ENCODE results near the gene ZNF414. TPM values are rescaled to one million over a fixed set of nuclear protein-coding genes. Genes with fewer than 3 reads are reported as not detected.

The ZNF414 gene
- total RNA-seq, 2 donors from 2014 or later: 6.5 to 10.6 TPM

DNA sequence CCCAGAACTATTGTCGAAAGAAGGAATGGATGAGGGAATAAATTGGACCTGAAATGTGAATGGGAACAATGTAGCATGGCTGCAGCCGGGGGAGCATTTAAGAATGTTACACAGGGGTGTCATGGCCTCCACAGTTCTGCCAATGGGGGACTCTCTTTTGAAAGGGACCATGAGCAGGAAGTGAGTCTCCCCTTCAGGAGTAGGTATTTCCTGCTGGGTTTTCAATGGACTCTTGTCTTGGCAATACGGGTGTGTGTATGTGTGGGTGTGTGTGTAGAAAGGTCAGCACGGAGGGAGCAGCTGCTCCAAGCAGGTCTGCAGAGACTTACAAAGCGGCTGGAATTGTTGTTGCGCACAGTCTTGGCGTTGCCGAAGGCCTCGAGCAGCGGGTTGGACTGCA, 38.8 kb upstream of the ZNF414 start:
- no peak overlapping the region for H3K27ac ChIP-seq

DNA sequence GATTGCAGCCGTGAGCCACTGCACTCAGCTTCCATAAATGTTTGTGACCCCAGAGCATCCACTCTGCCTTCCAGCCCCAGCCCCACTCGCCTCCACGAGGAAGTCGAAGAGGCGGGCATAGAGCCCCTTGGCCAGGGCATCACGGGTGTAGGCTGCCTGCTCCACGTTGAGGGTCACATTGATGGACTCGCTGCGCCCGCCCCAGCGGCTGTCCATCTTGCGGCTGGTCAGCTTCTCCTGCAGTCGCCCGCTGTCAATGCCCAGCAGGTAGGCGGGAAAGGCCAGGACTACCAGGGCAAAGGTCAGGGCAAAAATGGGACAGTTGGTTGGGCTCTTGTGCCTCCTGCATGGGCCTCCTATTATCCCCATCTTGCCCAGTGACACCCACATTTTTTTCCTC, 36.1 kb upstream of the ZNF414 start:
- Histone ChIP-seq H3K27ac (no peak overlapping the region), H3K4me3 (no peak overlapping the region), H3K4me1 (ENCODE audit: control insufficient read depth in 1 of 2, low read depth in 2 of 2) (no peaks in the 10 kb centered on the region), H3K9me3 (no peaks in the 10 kb centered on the region), H3K36me3 (no peaks in the 10 kb centered on the region), H3K27me3 (replicated peaks; ENCODE audit: insufficient read depth) (no peaks in the 10 kb centered on the region)
- DNase-seq (ENCODE audit: low spot score): no peak
- TF ChIP-seq, protein P1, sequence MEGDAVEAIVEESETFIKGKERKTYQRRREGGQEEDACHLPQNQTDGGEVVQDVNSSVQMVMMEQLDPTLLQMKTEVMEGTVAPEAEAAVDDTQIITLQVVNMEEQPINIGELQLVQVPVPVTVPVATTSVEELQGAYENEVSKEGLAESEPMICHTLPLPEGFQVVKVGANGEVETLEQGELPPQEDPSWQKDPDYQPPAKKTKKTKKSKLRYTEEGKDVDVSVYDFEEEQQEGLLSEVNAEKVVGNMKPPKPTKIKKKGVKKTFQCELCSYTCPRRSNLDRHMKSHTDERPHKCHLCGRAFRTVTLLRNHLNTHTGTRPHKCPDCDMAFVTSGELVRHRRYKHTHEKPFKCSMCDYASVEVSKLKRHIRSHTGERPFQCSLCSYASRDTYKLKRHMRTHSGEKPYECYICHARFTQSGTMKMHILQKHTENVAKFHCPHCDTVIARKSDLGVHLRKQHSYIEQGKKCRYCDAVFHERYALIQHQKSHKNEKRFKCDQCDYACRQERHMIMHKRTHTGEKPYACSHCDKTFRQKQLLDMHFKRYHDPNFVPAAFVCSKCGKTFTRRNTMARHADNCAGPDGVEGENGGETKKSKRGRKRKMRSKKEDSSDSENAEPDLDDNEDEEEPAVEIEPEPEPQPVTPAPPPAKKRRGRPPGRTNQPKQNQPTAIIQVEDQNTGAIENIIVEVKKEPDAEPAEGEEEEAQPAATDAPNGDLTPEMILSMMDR (IDR thresholded peaks at IDR 0.05): no peak
- no peak for ATAC-seq (ENCODE audit: insufficient number of reproducible peaks, low FRiP score, low read depth)

More for the DNA sequence above, 38.8 kb upstream of the ZNF414 start:
- Histone ChIP-seq H3K4me1 (ENCODE audit: control insufficient read depth in 1 of 2, low read depth in 2 of 2) (no peaks in the 10 kb centered on the region), H3K27me3 (replicated peaks; ENCODE audit: insufficient read depth) (no peaks in the 10 kb centered on the region), H3K36me3 (no peaks in the 10 kb centered on the region), H3K4me3 (no peak overlapping the region), H3K9me3 (no peaks in the 10 kb centered on the region)
- ATAC-seq (ENCODE audit: insufficient number of reproducible peaks, low FRiP score, low read depth) (no peak), DNase-seq (ENCODE audit: low spot score) (no peak)
- TF ChIP-seq, protein P1 (IDR thresholded peaks at IDR 0.05): no peak

DNA sequence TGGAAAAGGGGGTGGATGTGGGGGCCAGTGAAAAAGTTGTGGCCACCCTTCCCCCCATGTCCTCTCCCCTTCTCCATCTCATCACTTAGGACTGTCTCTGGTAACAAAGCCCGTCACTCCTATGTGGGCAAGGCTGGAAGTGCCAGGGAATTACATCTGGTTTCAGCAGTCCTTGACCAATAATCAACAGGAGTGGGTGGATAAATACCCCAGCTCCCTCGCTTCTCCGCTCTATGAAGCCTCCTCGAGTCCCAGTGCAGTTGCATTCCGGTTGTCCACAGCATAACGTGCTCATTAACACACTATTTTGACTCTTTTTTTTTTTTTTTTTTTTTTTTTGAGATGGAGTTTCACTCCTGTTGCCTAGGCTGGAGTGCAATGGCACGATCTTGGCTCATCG, 31.8 kb upstream of the ZNF414 start:
- no peaks in the 10 kb centered on the region for H3K36me3 ChIP-seq
- H3K27me3 ChIP-seq (replicated peaks; ENCODE audit: insufficient read depth): no peaks in the 10 kb centered on the region
- no peaks in the 10 kb centered on the region for H3K4me1 ChIP-seq (ENCODE audit: control insufficient read depth in 1 of 2, low read depth in 2 of 2)
- H3K27ac ChIP-seq: no peak overlapping the region
- TF ChIP-seq, protein P1 (IDR thresholded peaks at IDR 0.05): no peak
- no peaks in the 10 kb centered on the region for H3K9me3 ChIP-seq
- H3K4me3 ChIP-seq: no peak overlapping the region
- DNase-seq (ENCODE audit: low spot score) (no peak), ATAC-seq (ENCODE audit: insufficient number of reproducible peaks, low FRiP score, low read depth) (no peak)

DNA sequence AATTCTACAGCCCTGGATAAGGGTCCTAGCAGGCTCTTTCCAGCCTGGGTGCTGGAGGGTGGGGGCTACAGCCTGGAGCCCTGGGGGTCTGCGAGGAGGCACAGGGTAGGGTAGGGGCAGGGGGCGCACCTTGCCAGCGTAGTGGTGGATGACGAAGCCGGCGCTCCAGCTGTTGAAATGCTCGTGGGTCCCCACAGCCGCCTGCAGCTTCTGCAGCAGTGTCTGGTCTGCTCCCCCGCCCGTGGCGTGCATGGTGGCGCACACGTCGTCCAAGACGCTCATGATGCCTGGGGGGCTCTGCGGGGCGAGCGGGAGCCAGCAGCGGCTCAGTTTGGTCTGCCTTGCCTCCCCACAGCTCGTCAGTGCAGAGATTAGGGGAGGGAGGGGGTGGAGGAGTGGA, 30.2 kb upstream of the ZNF414 start:
- no peaks in the 10 kb centered on the region for H3K9me3 ChIP-seq
- H3K27ac ChIP-seq: no peak overlapping the region
- H3K36me3 ChIP-seq: no peaks in the 10 kb centered on the region
- no peak for ATAC-seq (ENCODE audit: insufficient number of reproducible peaks, low FRiP score, low read depth)
- H3K4me1 ChIP-seq (ENCODE audit: control insufficient read depth in 1 of 2, low read depth in 2 of 2): no peaks in the 10 kb centered on the region
- DNase-seq (ENCODE audit: low spot score): no peak
- no peaks in the 10 kb centered on the region for H3K27me3 ChIP-seq (replicated peaks; ENCODE audit: insufficient read depth)
- H3K4me3 ChIP-seq: no peak overlapping the region
- TF ChIP-seq, protein P1 (IDR thresholded peaks at IDR 0.05): no peak

DNA sequence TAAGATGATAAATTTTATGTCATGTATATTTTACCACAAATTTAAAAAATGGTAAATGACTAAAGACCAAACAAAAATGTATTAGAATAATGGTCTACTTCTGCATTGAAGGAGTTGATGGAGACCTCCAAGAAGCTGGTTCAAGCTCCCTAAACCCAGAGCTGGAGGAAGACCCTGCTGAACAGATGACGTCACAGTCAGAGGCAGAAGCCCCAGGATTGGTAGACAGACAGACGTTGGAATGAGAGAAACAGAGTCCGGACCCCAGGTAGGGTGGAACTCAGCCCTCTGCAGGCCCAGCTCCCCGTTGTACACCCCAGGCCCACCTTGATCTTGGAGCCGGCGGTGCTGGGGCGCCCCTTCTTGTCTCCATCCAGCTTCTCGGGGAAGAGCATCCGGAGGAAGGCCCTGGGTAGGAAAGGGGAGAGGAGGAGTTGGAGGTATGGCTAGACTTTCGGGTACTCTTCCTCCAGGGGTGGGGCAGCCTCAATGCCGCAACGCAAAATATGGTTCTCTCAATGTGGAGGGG, 25.7 kb upstream of the ZNF414 start:
- no peak overlapping the region for H3K27ac ChIP-seq
- H3K4me1 ChIP-seq (ENCODE audit: control insufficient read depth in 1 of 2, low read depth in 2 of 2): no peaks in the 10 kb centered on the region
- no peaks in the 10 kb centered on the region for H3K36me3 ChIP-seq
- ATAC-seq (ENCODE audit: insufficient number of reproducible peaks, low FRiP score, low read depth) (no peak), DNase-seq (ENCODE audit: low spot score) (no peak)
- H3K27me3 ChIP-seq (replicated peaks; ENCODE audit: insufficient read depth): no peaks in the 10 kb centered on the region
- TF ChIP-seq, protein P1 (IDR thresholded peaks at IDR 0.05): no peak
- no peaks in the 10 kb centered on the region for H3K9me3 ChIP-seq
- H3K4me3 ChIP-seq: no peak overlapping the region
